ENCODE data around the gene LINC00305. TPM values are rescaled to one million over a fixed set of nuclear protein-coding genes. Genes with fewer than 3 reads are reported as not detected.

The LINC00305 gene
- total RNA-seq, 2 experiments from 2014 or later = not detected

DNA sequence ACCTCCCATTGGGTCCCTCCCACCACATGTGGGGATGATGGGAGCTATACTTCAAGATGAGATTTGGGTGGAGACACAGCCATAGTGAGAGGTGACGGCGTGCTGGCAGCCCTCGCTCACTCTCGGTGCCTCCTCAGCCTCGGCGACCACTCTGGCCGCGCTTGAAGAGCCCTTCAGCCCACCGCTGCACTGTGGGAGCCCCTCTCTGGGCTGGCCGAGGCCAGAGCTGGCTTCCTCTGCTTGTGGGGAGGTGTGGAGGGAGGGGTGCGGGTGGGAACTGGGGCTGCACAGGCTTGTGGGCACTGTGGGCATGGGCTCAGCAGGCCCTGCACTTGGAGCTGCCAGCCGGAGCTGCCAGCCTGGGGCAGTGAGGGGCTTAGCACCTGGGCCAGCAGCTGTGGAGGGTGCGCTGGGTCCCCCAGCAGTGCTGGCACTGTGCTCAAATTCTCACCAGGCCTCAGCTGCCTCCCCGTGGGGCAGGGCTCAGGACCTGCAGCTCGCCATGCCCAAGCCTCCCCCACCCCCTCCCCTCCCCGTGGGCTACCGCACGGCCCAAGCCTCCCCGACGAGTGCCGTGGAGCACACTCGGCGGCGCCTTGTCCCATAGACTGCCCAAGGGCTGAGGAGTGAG, 106.0 kb downstream of the LINC00305 start:
- H3K36me3 Mint-ChIP-seq = no peaks in the 10 kb centered on the region
- DNase-seq (no peak), ATAC-seq (no peak)
- H3K4me3 Mint-ChIP-seq = no peak overlapping the region
- H3K4me1 Mint-ChIP-seq = no peaks in the 10 kb centered on the region
- no peak overlapping the region for H3K27ac Mint-ChIP-seq
- H3K27me3 Mint-ChIP-seq = no peaks in the 10 kb centered on the region
- H3K9me3 Mint-ChIP-seq (ENCODE audit: low read depth) = no peaks in the 10 kb centered on the region
- CTCF ChIA-PET = no interaction called here

DNA sequence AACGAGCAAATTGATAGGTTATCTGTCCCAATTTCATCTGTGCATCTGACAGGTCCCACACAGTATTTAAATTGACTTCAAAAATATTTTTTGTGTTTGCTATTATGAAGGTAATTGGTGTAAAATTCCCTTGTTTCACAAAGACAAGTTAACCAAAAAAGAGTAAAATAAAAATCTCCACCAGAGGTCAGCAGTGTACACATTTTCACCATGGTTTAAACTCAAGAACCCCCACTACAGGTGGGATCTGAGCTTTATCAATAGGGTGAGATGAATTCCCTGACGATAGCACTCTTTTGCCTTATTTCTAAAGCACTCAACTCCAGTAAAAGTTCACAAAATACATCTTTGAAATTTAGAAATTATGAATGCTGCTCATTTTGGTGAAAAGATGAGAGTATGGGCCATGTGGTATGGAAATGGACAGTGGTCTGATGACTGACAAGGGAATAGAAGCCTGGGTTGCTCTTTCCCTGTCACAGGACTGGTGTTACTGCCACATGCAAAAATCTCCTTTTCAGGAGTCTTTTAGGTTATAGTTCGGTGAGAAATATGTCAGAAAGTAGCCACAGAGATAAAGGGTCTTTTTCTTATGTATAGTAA, 111.0 kb downstream of the LINC00305 start:
- DNase-seq (no peak), ATAC-seq (no peak)
- H3K36me3 Mint-ChIP-seq = no peaks in the 10 kb centered on the region
- H3K4me1 Mint-ChIP-seq = no peaks in the 10 kb centered on the region
- CTCF ChIA-PET = no interaction called here
- no peak overlapping the region for H3K4me3 Mint-ChIP-seq
- peaks cover 4% of the 10 kb centered on the region for H3K27me3 Mint-ChIP-seq
- H3K9me3 Mint-ChIP-seq (ENCODE audit: low read depth) = no peaks in the 10 kb centered on the region
- no peak overlapping the region for H3K27ac Mint-ChIP-seq

DNA sequence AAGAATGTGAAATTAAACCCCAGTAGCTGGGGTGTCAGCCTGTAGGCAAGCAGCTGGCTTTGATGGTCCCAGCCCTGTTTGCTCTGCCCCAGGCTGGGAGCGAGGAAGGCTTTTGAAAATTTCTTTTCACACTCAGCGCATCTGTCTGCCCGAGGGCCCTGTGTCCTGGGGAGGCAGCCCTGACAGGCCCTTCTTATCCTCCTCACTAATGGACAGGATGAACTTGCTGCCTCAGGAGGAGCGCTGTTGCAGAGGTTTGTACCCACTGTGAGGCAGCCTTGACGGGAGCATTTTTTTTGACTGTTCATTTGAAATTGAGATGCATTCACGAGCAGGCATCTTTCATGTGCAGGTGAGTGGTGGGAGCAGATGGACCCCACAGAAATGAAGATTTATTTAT, 116.6 kb downstream of the LINC00305 start:
- H3K36me3 Mint-ChIP-seq = no peaks in the 10 kb centered on the region
- H3K4me1 Mint-ChIP-seq = no peaks in the 10 kb centered on the region
- no peak overlapping the region for H3K4me3 Mint-ChIP-seq
- CTCF ChIA-PET = no interaction called here
- H3K9me3 Mint-ChIP-seq (ENCODE audit: low read depth) = no peaks in the 10 kb centered on the region
- DNase-seq (no peak), ATAC-seq (no peak)
- peaks cover 8% of the 10 kb centered on the region for H3K27me3 Mint-ChIP-seq
- no peak overlapping the region for H3K27ac Mint-ChIP-seq

DNA sequence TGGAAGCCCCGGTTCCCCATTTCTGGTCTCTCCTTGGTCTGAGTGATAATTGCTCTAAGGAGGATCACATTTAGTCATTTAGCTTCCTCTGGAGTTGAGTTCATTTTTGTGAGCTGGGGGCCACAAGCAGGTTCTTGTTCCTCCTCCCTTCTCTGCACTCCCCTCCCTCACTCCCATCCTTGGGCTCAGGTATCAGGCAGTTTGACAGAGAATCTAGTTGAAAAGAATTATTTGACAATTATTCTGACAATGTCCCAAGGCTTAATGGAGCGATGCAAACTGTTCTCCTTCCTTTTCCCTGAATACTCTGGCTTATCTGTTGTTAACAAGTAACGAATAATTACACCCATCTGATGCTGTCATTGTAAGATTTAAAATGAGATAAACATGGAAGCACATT, 117.5 kb downstream of the LINC00305 start:
- no peak for ATAC-seq
- H3K9me3 Mint-ChIP-seq (ENCODE audit: low read depth) = no peaks in the 10 kb centered on the region
- peaks cover 8% of the 10 kb centered on the region for H3K27me3 Mint-ChIP-seq
- H3K27ac Mint-ChIP-seq = no peak overlapping the region
- no peaks in the 10 kb centered on the region for H3K4me1 Mint-ChIP-seq
- CTCF ChIA-PET = no interaction called here
- no peak for DNase-seq
- no peaks in the 10 kb centered on the region for H3K36me3 Mint-ChIP-seq
- no peak overlapping the region for H3K4me3 Mint-ChIP-seq

Other genes with a start within 250 kb of the LINC00305 start
- gene SERPINB10, start 241.1 kb downstream of the LINC00305 start, total RNA-seq = under 1 TPM in 1 of 2 experiments, not detected in 1; 0.14 TPM
- gene HMSD, start 199.8 kb downstream of the LINC00305 start, total RNA-seq = 1 to 10 TPM; 1.6 to 5.5 TPM
- 1 to 10 TPM; 2.9 to 7.2 TPM for gene SERPINB8, start 179.0 kb downstream of the LINC00305 start, total RNA-seq